Panc1 (cell line): ENCODE data around the gene CDC26. TPM values are rescaled to one million over a fixed set of nuclear protein-coding genes. Genes with fewer than 3 reads are reported as not detected.
"Not testable (repeated sequence)": the region's sequence is repeated elsewhere in the genome, so short reads cannot be mapped to it uniquely, and the experiment has no call there.

ENCODE experiments used
- ATAC-seq: fragments of 200-7000 bp; cut with Tn5 transposase; 2 replicates; pipeline ENCODE4 v1.9.1; 2020; ENCODE audit warnings: mild to moderate bottlenecking, moderate library complexity
- BruUV-seq: library from RNA; stranded (reverse); fragments of 400-500 nt; replicated peaks from 2 replicates; lab custom pipeline; 2021; lab: Mats Ljungman, UMichigan
- CTCF ChIA-PET: fragments of 300-600 bp; sonication (Branson Sonifier 250); formaldehyde crosslinking; loops from one replicate; lab custom pipeline; 2022; ENCODE audit warnings: antibody characterized with exemption; lab: Charles Lee
- POLR2A ChIA-PET: fragments of 300-600 bp; sonication (Branson Sonifier 250); formaldehyde crosslinking; loops from one replicate; lab custom pipeline; 2022; ENCODE audit warnings: antibody characterized with exemption; lab: Charles Lee
- DNase-seq: peaks from one replicate; pipeline ENCODE4 v3.0.0-alpha.2; 2010; ENCODE audit warnings: low read depth, low spot score
- H3K27ac ChIP-seq: 2 replicates; pipeline ENCODE4 v1.5.1; 2011; ENCODE audit warnings: mild to moderate bottlenecking, low read length, inconsistent platforms
- H3K27me3 ChIP-seq: fragments of 200-500 bp; sonication (Bioruptor generic); 2 replicates; pipeline ENCODE4 v1.6.0; 2014; ENCODE audit warnings: low read length, inconsistent platforms; ENCODE audit not compliant: control insufficient read depth, insufficient read depth
- H3K36me3 ChIP-seq: fragments of 200-500 bp; sonication (Bioruptor generic); 2 replicates; pipeline ENCODE4 v1.5.1; 2014; ENCODE audit warnings: inconsistent platforms, mild to moderate bottlenecking, low read length, moderate library complexity; ENCODE audit not compliant: control insufficient read depth, insufficient read depth
- H3K4me1 ChIP-seq: 2 replicates; pipeline ENCODE4 v1.5.1; 2011; ENCODE audit warnings: inconsistent platforms, mild to moderate bottlenecking, low read length, moderate library complexity; ENCODE audit not compliant: control insufficient read depth, insufficient read depth
- H3K4me3 ChIP-seq, 2 experiments: 2 replicates each; pipeline ENCODE4 v1.5.1; 2011 to 2012; ENCODE audit warnings: low read depth in 2 of 2, low read length in 2 of 2, mild to moderate bottlenecking in 2 of 2, inconsistent platforms in 1 of 2, moderate library complexity in 1 of 2
- H3K9me3 ChIP-seq: fragments of 200-500 bp; sonication (Bioruptor generic); 2 replicates; pipeline ENCODE4 v1.5.1; 2014; ENCODE audit warnings: low read depth, mild to moderate bottlenecking, inconsistent platforms, low read length, moderate library complexity; ENCODE audit not compliant: control insufficient read depth, insufficient read depth
- POLR2AphosphoS5 ChIP-seq: IDR thresholded peaks from 2 replicates; pipeline ENCODE4 v1.6.1; 2012; ENCODE audit warnings: mild to moderate bottlenecking, low read depth, low read length, moderate library complexity
- SIN3A ChIP-seq: IDR thresholded peaks from 2 replicates; pipeline ENCODE4 v1.6.1; 2012; ENCODE audit warnings: low read depth, mild to moderate bottlenecking, low read length, moderate library complexity, borderline replicate concordance; ENCODE audit not compliant: insufficient read depth
- TCF7L2 ChIP-seq: IDR thresholded peaks from 2 replicates; pipeline ENCODE4 v1.6.1; 2011; ENCODE audit warnings: mild to moderate bottlenecking, low read depth, low read length, inconsistent platforms
- in situ Hi-C: cut with HindIII; loops from 2 replicates; pipeline ENCODE4 v1.10.0; 2016; ENCODE audit warnings: low sequenced_read_pairs, low pct_unique_long_range_greater_than_20kb
- intact Hi-C: fragments of 100-400 bp; cut with micrococcal nuclease; formaldehyde crosslinking; loops from one replicate; pipeline ENCODE4 v1.10.0; 2022; ENCODE audit not compliant: unreplicated experiment
- total RNA-seq: library from RNA; stranded (reverse); gene quantifications from one replicate; pipeline ENCODE4 v1.2.1, GENCODE V29; 2021; ENCODE audit not compliant: unreplicated experiment
- TF ChIP-seq, protein P1 (sequence below), 2 experiments: IDR thresholded peaks; 2 replicates each; pipeline ENCODE4 v1.6.1; 2011 to 2012; ENCODE audit warnings: low read depth in 2 of 2, control low read depth in 1 of 2, low read length in 1 of 2, mild to moderate bottlenecking in 1 of 2, moderate library complexity in 1 of 2; ENCODE audit not compliant: insufficient read depth in 1 of 2
- TF ChIP-seq, protein P2 (sequence below): fragments of 450-650 bp; IDR thresholded peaks from 2 replicates; pipeline ENCODE4 v1.5.1; 2017; ENCODE audit warnings: mild to moderate bottlenecking

Gene CDC26
- total RNA-seq, 1 experiment from 2014 or later, result 19.4 TPM

DNA sequence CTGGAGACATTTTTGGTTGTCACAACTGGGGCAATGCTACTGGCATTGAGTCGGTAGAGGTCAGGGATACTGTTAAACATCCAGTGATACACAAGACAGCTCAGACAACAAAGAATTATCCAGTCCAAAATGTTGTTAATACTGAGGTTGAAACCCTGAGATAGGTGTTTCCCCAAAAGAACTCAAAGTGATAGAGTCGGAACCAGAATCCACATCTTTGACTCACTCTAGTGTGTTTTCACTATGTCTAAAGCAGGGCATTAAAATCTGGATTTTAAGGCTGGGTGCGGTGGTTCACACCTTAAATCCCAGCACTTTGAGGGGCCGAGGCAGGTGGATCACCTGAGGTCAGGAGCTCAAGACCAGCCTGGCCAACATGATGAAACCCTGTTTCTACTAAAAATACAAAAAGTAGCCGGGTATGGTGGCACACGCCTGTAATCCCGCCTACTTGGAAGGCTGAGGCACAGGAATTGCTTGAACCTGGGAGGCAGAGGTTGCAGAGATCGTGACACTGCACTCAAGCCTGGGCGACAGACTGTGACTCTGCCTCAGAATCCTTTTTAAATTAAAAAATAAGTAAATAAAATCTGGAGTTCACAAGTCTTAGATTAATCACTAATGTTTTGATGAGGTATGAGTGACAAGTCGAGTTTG lies 37.0 kb downstream of the CDC26 start:
- DNase-seq (no peak), ATAC-seq (no peak)
- ChIA-PET POLR2A (no interaction called here), CTCF (no interaction called here)
- in situ Hi-C loops, result no loop called here
- Histone ChIP-seq H3K4me1 (no peaks in the 10 kb centered on the region), H3K36me3 (no peaks in the 10 kb centered on the region), H3K27me3 (no peaks in the 10 kb centered on the region), H3K27ac (no peak overlapping the region), H3K9me3 (no peaks in the 10 kb centered on the region), H3K4me3 (no peak overlapping the region)
- intact Hi-C loops, result no loop called here
- BruUV-seq, result TSS peak; percentile 26
- TF ChIP-seq TCF7L2 (no peak), POLR2AphosphoS5 (no peak), SIN3A (no peak)
- TF ChIP-seq, protein P1, sequence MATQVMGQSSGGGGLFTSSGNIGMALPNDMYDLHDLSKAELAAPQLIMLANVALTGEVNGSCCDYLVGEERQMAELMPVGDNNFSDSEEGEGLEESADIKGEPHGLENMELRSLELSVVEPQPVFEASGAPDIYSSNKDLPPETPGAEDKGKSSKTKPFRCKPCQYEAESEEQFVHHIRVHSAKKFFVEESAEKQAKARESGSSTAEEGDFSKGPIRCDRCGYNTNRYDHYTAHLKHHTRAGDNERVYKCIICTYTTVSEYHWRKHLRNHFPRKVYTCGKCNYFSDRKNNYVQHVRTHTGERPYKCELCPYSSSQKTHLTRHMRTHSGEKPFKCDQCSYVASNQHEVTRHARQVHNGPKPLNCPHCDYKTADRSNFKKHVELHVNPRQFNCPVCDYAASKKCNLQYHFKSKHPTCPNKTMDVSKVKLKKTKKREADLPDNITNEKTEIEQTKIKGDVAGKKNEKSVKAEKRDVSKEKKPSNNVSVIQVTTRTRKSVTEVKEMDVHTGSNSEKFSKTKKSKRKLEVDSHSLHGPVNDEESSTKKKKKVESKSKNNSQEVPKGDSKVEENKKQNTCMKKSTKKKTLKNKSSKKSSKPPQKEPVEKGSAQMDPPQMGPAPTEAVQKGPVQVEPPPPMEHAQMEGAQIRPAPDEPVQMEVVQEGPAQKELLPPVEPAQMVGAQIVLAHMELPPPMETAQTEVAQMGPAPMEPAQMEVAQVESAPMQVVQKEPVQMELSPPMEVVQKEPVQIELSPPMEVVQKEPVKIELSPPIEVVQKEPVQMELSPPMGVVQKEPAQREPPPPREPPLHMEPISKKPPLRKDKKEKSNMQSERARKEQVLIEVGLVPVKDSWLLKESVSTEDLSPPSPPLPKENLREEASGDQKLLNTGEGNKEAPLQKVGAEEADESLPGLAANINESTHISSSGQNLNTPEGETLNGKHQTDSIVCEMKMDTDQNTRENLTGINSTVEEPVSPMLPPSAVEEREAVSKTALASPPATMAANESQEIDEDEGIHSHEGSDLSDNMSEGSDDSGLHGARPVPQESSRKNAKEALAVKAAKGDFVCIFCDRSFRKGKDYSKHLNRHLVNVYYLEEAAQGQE (IDR thresholded peaks at IDR 0.05; ENCODE audit: insufficient read depth in 1 of 2, low read depth in 2 of 2, low read length in 1 of 2), result no peak
- TF ChIP-seq, protein P2, sequence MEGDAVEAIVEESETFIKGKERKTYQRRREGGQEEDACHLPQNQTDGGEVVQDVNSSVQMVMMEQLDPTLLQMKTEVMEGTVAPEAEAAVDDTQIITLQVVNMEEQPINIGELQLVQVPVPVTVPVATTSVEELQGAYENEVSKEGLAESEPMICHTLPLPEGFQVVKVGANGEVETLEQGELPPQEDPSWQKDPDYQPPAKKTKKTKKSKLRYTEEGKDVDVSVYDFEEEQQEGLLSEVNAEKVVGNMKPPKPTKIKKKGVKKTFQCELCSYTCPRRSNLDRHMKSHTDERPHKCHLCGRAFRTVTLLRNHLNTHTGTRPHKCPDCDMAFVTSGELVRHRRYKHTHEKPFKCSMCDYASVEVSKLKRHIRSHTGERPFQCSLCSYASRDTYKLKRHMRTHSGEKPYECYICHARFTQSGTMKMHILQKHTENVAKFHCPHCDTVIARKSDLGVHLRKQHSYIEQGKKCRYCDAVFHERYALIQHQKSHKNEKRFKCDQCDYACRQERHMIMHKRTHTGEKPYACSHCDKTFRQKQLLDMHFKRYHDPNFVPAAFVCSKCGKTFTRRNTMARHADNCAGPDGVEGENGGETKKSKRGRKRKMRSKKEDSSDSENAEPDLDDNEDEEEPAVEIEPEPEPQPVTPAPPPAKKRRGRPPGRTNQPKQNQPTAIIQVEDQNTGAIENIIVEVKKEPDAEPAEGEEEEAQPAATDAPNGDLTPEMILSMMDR, result no peak

DNA sequence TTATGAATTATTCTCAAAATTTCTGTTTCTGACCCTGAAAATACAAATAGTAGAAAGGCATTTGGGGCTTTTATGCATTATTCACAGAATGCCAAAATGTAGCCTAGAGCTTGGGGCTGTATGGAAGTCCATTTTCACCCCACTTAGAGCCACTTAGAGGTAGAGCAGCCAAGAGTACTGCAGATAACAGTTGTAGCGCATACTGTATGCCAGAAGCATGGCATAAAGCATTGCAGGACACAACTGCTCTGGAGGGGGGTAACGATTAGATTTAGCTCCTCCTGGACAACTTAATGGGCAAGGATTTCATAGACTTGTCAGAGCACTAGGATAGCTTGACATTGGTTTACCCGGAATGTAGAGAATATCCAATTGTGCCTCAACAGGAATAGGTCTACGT lies 38.3 kb downstream of the CDC26 start:
- Histone ChIP-seq H3K9me3 (no peaks in the 10 kb centered on the region), H3K27ac (no peak overlapping the region), H3K27me3 (no peaks in the 10 kb centered on the region), H3K4me3 (no peak overlapping the region), H3K36me3 (no peaks in the 10 kb centered on the region), H3K4me1 (no peaks in the 10 kb centered on the region)
- intact Hi-C loops (no loop called here), in situ Hi-C loops (no loop called here)
- ATAC-seq, result no peak
- no peak for DNase-seq
- TF ChIP-seq, protein P1 (IDR thresholded peaks at IDR 0.05; ENCODE audit: insufficient read depth in 1 of 2, low read depth in 2 of 2, low read length in 1 of 2), result no peak
- TF ChIP-seq, protein P2, result no peak
- TF ChIP-seq SIN3A, result no peak
- no peak for TF ChIP-seq POLR2AphosphoS5
- no peak for TF ChIP-seq TCF7L2
- no TSS peak for BruUV-seq
- POLR2A ChIA-PET, result no interaction called here
- CTCF ChIA-PET, result no interaction called here

DNA sequence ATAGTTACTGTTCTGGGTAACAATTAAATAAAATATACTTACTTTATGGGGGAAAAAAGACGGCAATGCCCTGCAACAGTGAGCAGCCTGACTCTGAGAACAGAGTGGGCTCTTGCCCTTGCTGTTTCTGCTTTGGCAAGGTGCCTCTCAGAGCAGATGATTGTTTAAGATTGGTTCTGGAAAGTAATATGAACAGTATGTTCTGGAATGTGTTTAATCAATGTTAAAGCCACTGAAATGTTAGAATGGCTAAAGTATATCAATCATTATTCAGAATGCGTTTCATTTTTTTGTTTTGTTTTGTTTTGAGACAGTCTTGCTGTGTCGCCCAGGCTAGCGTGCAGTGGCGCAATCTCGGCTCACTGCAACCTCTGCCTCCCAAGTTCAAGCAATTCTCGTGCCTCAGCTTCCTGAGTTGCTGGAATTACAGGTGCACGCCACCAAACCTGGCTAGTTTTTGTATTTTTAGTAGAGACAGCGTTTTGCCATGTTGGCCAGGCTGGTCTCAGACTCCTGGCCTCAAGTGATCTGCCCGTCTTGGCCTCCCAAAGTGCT lies 39.6 kb downstream of the CDC26 start:
- in situ Hi-C loops, H3K27ac ChIP-seq, H3K27me3 ChIP-seq, H3K36me3 ChIP-seq, H3K4me3 ChIP-seq, BruUV-seq, CTCF ChIA-PET, POLR2A ChIA-PET, H3K4me1 ChIP-seq, H3K9me3 ChIP-seq, DNase-seq, ATAC-seq, intact Hi-C loops: not testable (repeated sequence)
